SW480 (cell line): ENCODE data around the gene TAC3.

Source experiments
- DNase-seq: peaks from one replicate; pipeline ENCODE4 v3.0.0-alpha.2; 2016; ENCODE audit warnings: low spot score

The TAC3 gene

DNA sequence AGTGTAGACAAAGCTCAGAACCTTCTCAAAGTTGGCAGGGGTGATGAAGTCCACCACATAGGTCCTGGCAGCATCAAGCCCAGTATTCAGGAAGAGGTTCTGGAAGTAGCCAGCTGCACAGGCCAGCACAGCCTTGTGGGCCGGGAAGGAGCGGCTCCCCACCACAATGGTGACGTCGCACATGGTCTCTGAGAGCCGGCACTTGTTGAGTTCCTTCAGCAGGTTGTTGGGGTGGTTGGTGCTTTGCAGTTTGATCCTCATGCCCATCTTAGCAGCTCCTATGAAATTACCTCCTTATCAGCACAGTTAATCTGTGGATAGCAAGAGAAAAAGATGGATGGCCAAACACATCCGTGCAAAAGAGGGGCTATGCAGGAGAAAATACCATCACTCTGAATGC, 11.7 kb downstream of the TAC3 start:
- DNase-seq: no peak

DNA sequence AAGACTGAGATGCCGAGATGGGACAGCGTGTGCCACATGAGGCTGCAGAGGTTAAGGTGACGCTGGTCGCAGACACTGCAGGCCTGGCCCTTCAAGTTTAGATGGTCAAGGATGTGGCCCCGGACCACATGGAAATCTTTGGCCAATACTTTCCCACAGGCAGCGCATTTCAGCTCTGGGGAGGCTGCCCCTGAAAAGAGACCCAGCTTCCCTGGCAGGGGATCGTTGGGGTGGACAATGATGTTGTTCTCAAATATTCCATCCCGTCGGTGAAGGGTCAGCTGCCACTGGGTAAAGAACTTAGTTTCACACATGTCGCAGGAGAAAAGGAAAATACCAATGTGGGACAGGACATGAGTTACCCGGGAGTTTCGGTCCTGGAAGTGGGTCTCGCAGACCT, 12.9 kb downstream of the TAC3 start:
- DNase-seq: no peak

DNA sequence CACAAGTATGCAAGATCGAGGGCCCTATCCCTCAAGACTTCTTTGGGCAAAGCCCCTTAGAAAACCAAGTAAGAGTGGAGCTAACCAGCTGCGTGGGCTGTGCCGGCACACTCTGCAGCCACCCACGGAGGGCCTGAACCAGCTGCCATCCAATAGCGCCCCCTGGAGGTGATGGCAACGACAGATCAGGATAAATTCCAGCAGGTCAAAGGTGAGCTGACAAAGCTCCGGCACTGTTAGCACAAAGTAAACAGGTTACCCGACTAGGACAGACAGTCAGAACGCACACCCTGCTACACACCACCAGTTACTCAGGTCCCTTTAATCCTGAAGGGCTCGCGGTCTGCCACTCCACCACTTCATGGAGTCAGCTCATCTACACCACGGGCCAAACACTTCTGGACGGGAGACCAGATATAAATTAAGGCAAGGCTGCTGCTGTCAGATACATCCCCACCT, 14.9 kb downstream of the TAC3 start:
- peak; percentile 40 for DNase-seq

DNA sequence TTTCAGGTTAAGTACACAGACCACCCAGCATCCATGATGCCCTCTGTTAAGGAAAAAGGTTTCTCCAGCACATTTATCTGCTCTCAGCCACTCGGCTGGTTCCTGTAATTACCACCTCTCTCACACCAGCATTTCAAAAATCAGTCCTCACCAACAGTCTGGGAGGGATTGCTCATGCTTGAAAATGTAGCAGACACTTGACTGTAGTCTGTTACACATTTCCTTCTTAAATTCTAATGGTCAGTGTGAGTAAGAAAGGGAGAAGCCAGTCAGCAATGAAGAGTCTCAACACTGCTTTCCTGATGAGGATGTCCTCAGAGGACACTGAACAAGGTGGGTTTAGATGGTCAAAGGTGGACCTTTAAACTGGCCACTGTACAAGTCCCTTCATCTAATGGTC, 15.9 kb downstream of the TAC3 start:
- DNase-seq: no peak

DNA sequence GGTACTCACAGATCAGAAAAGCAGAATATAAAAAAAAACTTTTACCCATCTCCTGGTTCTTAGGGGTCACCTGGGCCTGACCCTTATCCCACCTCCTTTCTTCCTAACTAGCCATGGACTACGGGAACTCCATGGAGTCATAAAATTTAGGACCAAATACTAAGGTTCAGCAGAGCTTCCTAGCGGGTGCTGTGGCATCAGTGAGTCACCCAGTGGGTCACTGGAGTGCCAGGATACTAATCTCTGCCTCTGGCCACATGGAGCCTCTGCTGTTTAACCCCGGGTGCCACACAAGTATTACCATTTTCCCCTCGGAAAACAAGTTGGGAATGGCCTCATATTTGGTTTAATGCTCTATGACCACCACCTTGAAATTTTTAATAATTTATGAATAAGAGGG, 16.9 kb downstream of the TAC3 start:
- DNase-seq: no peak

DNA sequence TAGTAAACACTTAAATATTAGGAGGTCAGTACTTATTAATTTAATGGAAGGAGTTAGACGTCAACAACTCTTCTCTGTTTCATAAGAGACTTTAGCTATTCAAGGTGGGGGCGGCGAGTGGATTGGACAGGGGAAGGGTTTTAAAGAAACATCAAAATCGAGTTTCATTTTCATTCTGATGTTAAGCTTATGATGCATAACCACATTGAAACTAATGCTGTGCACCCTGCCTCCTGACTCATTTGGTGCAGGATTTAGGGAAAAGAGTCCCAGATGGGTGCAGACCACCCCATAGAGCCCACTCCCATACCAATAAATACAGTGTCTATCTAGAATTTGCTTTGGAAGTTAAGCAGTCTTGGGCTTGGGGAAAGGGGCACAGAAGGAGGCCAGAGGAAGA, 17.3 kb downstream of the TAC3 start:
- DNase-seq: no peak

DNA sequence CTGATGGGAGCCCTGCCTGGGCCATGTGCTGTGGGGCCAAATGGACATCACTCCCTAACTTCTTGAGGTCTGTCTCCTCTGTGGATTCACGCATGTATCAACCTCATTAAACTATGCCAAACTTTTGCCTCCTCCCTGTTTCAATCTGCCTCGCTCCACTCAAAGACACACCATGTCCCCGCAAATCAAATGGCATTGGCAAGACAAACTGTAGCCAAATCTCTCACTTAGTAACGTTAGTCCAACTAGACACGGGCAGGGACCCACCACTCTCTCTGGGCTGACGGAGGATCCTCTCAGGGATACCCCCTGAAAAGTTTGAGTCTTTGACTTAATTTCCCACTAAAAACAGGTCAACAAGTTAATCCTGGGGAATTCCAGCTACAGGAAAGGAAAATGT, 18.0 kb downstream of the TAC3 start:
- no peak for DNase-seq

DNA sequence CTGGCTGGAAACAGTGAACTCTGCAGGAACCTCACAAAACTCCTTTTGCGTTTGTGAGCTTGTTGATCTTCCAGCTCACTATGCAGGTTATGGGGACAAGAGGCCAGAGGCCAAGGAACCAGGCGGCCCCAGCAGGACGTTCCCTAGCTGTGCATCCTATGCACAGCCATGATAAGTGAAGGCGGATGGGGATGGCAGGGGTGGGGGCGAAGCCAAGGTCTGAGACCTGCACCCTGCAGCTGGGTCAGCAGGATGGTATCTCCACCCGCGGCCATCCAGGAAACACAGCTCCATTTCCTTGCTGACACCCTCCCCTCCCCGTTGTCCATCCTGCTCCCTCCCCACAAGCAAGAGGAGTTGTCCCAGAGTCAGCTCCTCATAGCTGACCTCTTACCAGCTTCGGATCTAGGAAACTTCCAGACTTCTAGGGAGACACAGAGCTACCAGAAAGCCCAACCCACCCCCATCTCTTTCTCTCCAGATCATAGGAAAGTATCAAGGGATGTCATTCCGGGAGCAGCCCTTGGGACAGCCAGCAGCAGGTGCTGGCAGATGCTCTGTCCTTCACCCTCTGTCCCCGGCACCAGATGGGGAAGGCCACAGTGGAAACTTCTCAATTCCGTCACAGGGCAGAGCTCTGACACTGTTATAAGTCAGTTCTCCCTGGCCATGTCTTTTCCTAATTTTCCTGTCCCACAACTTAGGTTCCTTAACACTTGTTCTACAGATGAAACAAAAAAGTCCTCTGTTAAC, 19.4 kb downstream of the TAC3 start:
- DNase-seq: no peak

DNA sequence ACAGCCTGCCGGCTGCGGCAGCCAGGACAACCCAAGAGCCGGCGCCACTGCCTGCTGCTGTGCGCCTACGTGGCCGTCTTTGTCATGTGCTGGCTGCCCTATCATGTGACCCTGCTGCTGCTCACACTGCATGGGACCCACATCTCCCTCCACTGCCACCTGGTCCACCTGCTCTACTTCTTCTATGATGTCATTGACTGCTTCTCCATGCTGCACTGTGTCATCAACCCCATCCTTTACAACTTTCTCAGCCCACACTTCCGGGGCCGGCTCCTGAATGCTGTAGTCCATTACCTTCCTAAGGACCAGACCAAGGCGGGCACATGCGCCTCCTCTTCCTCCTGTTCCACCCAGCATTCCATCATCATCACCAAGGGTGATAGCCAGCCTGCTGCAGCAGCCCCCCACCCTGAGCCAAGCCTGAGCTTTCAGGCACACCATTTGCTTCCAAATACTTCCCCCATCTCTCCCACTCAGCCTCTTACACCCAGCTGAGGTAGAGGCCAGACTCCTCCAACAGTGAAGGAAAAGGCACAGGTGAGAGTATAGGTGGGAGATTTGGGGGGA, 20.3 kb downstream of the TAC3 start:
- no peak for DNase-seq

DNA sequence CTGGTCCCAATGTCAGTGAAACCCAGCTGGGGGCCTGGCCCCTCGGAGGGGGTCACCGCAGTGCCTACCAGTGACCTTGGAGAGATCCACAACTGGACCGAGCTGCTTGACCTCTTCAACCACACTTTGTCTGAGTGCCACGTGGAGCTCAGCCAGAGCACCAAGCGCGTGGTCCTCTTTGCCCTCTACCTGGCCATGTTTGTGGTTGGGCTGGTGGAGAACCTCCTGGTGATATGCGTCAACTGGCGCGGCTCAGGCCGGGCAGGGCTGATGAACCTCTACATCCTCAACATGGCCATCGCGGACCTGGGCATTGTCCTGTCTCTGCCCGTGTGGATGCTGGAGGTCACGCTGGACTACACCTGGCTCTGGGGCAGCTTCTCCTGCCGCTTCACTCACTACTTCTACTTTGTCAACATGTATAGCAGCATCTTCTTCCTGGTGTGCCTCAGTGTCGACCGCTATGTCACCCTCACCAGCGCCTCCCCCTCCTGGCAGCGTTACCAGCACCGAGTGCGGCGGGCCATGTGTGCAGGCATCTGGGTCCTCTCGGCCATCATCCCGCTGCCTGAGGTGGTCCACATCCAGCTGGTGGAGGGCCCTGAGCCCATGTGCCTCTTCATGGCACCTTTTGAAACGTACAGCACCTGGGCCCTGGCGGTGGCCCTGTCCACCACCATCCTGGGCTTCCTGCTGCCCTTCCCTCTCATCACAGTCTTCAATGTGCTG, 21.0 kb downstream of the TAC3 start:
- DNase-seq: no peak

DNA sequence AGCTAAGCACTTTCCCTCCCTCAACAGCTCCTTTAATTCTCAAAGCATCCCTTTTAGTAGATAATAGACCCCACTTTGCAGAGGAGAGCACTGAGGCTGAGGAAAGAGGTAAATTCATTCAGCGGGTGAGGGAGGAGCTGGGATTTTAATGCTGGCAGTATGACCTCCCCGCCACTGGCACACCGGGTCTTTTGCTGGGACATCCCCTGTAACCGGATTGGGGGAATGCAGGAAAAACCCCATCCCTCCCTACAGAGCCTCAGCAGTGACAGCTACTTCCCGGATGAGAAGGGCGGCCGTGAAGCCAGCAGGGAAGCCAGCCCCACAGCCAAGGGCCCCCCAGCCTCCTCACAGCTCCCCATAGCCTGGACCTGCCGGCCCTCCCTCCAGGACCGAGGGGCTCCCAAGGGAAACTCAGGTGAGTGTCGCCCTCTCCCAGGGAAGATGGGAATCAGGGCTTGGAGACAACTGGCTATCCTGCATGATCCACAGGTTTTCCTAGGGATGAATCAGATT, 22.0 kb downstream of the TAC3 start:
- no peak for DNase-seq

DNA sequence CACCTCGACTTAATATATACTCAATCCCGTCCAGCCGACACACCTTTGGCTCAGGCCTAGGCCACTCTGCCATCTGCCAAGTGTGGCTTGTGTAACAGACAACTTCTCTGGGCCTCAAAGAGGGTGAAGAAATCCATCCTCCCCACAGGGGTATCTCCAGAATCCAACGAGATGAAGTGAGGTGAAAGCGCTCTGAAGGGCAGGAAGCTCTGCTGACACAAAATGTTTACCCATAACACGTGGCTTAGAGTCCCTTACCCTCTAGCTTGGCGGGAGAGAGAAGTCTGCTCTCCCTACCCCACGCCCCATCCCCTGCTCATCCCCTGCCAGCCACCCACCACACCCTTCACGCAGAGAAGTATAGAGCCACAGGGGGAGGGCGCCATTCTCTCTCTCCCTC, 23.0 kb downstream of the TAC3 start:
- no peak for DNase-seq

DNA sequence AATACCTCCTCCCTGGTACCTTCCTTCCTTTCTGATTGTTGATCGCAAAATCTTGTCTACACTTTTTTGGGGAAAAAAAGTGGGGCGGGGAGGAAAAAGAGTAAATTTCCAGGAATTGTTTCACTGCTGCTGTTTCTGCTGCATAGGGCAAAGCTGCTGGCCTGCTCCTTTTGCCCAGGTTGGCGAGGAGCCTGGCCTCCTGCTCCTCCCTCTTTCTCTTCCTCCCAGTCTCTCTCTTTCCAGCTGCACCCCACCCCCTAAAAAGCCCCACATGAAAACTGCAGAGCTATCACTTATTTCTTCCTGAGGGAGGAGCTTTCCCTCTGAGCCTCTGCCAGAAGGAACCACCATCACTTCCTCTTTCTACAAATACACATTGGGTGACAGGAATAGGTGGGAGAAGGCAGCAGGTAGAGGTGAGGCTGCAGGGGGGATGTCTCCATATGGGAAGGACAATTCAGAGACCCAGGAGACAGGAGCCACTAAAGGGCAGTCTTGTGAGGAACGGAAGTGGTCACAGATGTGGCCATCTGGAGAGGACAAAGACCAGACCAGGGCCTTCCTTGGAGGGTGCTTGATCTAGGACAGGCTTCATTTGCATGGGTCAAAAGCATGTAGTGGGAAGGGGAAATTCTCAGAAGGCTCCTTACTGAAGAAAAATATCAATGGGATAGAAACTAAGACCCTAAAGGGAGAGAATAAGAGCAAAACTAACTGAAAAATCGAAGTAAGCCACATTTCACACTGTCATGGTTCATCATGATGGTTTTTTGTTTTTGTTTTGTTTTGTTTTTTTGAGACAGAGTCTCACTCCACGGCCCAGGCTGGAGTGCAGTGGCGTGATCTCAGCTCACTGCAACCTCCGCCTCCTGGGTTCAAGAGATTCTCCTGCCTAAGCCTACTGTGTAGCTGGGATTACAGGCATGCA, 24.7 kb downstream of the TAC3 start:
- DNase-seq: no peak

DNA sequence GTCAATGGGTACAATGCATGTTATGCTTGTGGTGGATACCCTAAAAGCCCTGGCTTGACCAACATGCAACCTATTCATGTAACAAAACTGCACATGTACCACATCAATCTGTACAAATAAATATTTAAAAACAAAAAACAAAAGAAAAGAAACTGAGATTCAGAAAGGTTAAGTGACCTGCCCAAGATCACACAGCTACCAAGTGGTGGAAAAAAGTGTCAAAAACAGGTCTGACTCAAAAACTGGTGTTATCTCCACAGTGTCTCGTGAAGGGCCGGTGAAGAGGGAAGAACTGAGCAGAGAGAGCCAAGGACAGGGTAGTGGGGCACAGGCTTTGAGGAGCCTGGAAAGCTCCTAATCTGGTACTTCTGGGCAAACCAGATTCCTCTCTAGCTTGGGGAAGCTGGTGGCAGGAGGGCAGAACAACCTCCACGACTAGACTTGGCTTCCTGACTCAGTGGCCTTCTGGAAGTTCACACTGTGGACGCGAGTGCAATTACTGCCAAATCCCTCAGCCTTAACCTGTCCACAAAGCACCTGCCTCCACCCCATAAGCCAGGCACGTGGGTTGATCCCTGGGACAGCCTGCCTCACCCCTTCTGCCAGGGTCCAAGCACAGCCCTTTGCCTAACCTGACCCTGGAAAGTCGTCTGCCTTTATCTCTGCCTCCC, 25.5 kb downstream of the TAC3 start:
- DNase-seq: no peak

DNA sequence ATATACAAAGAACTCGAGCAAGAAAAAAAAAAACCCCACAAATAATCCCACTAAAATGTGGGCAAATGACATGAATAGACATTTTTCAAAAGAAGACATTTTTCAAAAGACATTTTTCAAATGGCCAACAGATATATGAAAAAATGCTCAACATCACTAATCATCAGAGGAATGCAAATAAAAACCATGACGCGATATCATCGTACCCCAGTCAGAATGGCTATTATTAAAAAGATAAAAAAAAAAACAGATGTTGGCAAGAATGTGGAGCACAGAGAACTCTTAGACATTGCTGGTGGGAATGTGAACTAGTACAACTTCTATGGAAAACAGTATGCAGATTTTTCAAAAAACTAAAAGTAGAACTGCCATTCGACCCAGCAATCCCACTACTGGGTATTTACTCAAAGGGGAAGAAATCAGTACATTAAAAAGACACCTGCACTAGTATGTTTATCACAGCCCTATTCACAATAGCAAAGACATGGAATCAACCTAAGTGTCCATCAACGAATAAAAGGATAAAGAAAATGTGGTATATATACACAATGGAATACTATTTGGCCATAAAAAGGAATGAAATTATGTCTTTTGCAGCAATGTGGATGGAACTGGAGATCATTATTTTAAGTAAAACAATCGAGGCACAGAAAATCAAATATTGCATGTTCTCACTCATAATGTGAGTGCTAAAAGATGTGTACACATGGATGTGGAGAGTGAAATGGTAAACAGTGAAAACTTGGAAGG, 26.3 kb downstream of the TAC3 start:
- no peak for DNase-seq

DNA sequence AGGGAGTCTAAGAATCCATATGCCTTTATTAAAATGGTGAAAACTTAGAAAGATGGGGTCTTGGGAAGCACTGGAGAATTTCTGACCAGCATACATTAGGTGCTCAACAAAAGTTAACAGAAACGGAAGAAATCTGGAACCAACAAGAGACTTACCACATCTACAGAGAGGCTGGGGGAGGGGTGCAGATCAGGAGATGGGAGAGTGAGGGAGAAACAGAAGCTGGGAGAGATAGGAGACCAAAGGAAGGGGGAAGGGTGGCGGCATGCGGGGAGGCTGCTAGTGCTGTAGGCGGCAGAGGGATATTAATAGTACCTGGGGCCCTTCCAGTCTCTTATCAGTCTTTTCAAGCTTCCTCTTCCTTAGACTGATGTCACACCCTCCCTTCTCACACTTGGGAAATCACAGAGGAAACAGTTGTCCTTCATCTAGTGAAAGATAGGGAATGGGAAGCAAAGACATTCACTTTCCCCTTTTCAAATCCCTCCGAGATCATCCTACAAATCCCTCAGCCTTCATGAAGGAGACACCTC, 28.1 kb downstream of the TAC3 start:
- DNase-seq: no peak

DNA sequence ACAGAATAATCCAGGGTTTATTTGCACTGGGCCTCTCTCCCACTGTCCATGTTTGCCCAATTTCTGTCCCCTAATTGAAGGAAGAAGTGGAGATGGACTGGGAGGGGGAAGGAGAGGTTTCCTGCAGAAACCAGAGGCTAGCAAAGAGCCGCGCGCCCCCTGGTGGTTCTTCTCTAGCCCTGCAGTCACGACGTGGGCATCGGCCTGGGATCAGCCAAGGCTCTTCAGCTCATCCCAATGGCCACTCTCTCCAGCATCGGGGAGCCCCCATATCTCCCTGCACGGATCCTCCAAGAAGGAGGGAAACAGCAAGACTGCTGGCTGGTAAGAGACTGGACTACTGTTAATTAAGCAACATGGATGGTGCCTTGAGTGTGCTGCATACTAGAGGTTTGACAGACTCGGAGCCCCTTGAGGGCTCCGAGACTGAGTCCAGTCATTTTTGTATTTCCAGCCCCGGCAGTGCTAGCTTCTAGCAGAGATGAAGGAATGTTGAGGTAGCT, 28.7 kb downstream of the TAC3 start:
- DNase-seq: peak; percentile 70

DNA sequence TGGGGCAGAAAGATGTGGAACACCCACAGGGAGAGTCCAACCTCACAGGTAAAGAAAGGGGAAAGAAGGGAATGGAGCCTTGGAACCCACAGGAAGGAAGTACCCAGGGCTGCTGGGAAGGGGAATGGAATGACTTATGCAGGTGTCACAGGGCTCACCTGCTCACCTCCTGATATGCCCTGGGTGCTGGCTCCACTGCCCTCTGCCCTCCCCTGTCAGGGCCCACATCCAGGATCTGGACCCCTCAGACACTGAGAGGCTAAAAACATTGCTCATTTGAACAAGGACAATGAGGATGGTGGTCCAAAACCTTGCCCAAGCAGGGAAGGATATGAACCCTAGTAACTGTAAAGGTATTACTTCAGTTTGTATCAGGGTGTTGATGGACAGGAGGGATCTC, 29.3 kb downstream of the TAC3 start:
- no peak for DNase-seq

DNA sequence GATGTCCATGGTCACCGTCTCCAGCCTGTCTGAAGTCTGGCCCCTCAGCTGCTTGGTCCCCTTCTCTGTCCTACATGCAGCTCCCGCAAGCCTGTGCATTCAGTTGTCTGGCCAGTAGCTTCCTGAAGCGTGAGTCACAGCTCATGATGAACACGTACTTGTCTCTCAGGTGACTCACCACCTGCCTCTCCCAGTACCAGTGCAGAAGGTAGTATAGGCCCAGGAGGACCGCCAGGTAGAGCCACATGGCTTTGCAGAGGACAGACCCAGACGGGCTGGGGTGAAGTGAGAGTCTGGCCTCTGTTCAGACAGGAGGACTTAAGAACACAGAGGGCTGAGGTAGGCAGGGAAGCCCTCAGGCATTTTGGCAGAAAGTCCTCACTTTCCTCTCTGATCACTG, 30.6 kb downstream of the TAC3 start:
- DNase-seq: peak; percentile 94

DNA sequence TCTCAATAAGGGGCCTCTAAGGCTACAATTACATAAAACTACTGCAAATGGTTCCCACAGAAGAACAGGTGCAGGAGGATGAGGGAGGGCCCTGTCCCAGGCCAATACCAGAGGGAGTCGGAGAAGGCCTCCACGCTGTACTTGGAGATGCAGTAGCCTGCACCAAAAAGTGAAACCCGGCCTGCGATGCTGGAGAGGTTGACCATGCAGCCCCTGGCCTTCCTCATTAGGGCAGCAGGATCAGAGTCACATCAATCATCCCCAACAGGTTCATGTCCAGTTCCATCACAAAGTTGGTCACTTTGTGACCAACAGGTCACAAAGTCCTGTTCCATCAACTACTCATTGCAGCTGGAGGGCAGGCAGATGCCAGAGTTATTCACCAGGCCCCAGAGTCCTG, 32.9 kb downstream of the TAC3 start:
- no peak for DNase-seq
